ENCODE measurements around the gene RNF111.
"Not testable (repeated sequence)": the region's sequence is repeated elsewhere in the genome, so short reads cannot be mapped to it uniquely, and the experiment has no call there.

The RNF111 gene

GRCh38 chr15:59133929-59134427, 146.5 kb downstream of the RNF111 start:
- Histone ChIP-seq H3K36me3 (ENCODE audit: control insufficient read depth, insufficient read depth, low read length) (peaks cover 91% of the 10 kb centered on the region), H3K27ac (ENCODE audit: low read depth, low read length) (no peak overlapping the region), H3K4me3 (ENCODE audit: low read depth, low read length) (no peak overlapping the region), H3K4me1 (ENCODE audit: control insufficient read depth, insufficient read depth, low read length) (no peaks in the 10 kb centered on the region), H3K9ac (ENCODE audit: low read length) (no peak overlapping the region), H3K9me3 (ENCODE audit: control insufficient read depth, insufficient read depth, low read depth, low read length) (peaks cover 4% of the 10 kb centered on the region; the same call in 1 of the 2 replicates), H3K27me3 (ENCODE audit: control insufficient read depth, insufficient read depth, low read length) (no peaks in the 10 kb centered on the region)

- H3K27ac ChIP-seq (ENCODE audit: low read depth, low read length), result no peak overlapping the region
- peaks cover 82% of the 10 kb centered on the region for H3K36me3 ChIP-seq (ENCODE audit: control insufficient read depth, insufficient read depth, low read length)
These were observed 150.1 kb downstream of the RNF111 start for GRCh38 chr15:59137566-59137965.

DNA sequence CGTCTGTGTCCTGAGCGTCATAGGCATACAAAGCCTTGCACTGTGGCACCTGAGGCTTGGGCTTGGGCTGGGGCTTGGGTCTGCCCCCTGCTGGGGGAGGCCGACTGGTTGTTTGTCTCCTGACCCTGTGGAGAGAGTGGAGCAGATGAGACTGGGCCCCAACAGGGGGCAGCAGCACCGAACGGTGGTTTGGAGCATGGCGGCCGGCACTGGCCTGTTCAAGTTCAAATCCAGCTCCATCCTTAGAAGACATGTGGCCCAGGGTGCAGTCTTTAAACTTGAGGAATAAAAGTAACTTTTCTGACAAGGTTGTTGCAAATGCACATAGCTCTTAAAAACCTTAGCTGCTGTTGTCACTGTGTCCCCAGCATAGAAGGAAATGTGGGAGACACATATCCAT, 150.8 kb downstream of the RNF111 start:
- Histone ChIP-seq H3K4me1 (ENCODE audit: control insufficient read depth, insufficient read depth, low read length) (peaks cover 3% of the 10 kb centered on the region; the same call in 1 of the 2 replicates), H3K9ac (ENCODE audit: low read length) (no peak overlapping the region), H3K27ac (ENCODE audit: low read depth, low read length) (no peak overlapping the region), H3K4me3 (ENCODE audit: low read depth, low read length) (no peak overlapping the region), H3K9me3 (ENCODE audit: control insufficient read depth, insufficient read depth, low read depth, low read length) (no peaks in the 10 kb centered on the region), H3K27me3 (ENCODE audit: control insufficient read depth, insufficient read depth, low read length) (no peaks in the 10 kb centered on the region), H3K36me3 (ENCODE audit: control insufficient read depth, insufficient read depth, low read length) (peaks cover 80% of the 10 kb centered on the region)

More at GRCh38 chr15:59137566-59137965, 150.1 kb downstream of the RNF111 start:
- Histone ChIP-seq H3K9ac (ENCODE audit: low read length) (no peak overlapping the region), H3K4me3 (ENCODE audit: low read depth, low read length) (no peak overlapping the region), H3K27me3 (ENCODE audit: control insufficient read depth, insufficient read depth, low read length) (no peaks in the 10 kb centered on the region), H3K9me3 (ENCODE audit: control insufficient read depth, insufficient read depth, low read depth, low read length) (no peaks in the 10 kb centered on the region), H3K4me1 (ENCODE audit: control insufficient read depth, insufficient read depth, low read length) (peaks cover 3% of the 10 kb centered on the region; the same call in 1 of the 2 replicates)

GRCh38 chr15:59140422-59141226, 153.2 kb downstream of the RNF111 start:
- Histone ChIP-seq H3K9ac (ENCODE audit: low read length) (no peak overlapping the region), H3K27me3 (ENCODE audit: control insufficient read depth, insufficient read depth, low read length) (no peaks in the 10 kb centered on the region), H3K27ac (ENCODE audit: low read depth, low read length) (0 out of 2 replicates have a peak overlapping the region, but pooled peaks have one; percentile 17), H3K4me3 (ENCODE audit: low read depth, low read length) (no peak overlapping the region), H3K9me3 (ENCODE audit: control insufficient read depth, insufficient read depth, low read depth, low read length) (no peaks in the 10 kb centered on the region), H3K4me1 (ENCODE audit: control insufficient read depth, insufficient read depth, low read length) (peaks cover 3% of the 10 kb centered on the region; the same call in 1 of the 2 replicates), H3K36me3 (ENCODE audit: control insufficient read depth, insufficient read depth, low read length) (peaks cover 70% of the 10 kb centered on the region)

GRCh38 chr15:59143281-59143680, 155.8 kb downstream of the RNF111 start:
- H3K9me3 ChIP-seq (ENCODE audit: control insufficient read depth, insufficient read depth, low read depth, low read length), result no peaks in the 10 kb centered on the region
- no peak overlapping the region for H3K27ac ChIP-seq (ENCODE audit: low read depth, low read length)
- no peak overlapping the region for H3K4me3 ChIP-seq (ENCODE audit: low read depth, low read length)
- peaks cover 11% of the 10 kb centered on the region for H3K4me1 ChIP-seq (ENCODE audit: control insufficient read depth, insufficient read depth, low read length)
- peak overlapping the region; percentile 13 for H3K9ac ChIP-seq (ENCODE audit: low read length)
- H3K36me3 ChIP-seq (ENCODE audit: control insufficient read depth, insufficient read depth, low read length), result peaks cover 58% of the 10 kb centered on the region
- no peaks in the 10 kb centered on the region for H3K27me3 ChIP-seq (ENCODE audit: control insufficient read depth, insufficient read depth, low read length)

- not testable (repeated sequence) for H3K9me3 ChIP-seq (ENCODE audit: control insufficient read depth, insufficient read depth, low read depth, low read length); H3K27ac ChIP-seq (ENCODE audit: low read depth, low read length); H3K4me3 ChIP-seq (ENCODE audit: low read depth, low read length); H3K9ac ChIP-seq (ENCODE audit: low read length); H3K27me3 ChIP-seq (ENCODE audit: control insufficient read depth, insufficient read depth, low read length)
- Histone ChIP-seq H3K4me1 (ENCODE audit: control insufficient read depth, insufficient read depth, low read length) (peaks cover 15% of the 10 kb centered on the region), H3K36me3 (ENCODE audit: control insufficient read depth, insufficient read depth, low read length) (peaks cover 51% of the 10 kb centered on the region)
These were observed 157.1 kb downstream of the RNF111 start for GRCh38 chr15:59144594-59144993.

Measured in HUES6 (cell line).